Measurements from ENCODE around the gene P2RX3. TPM values are rescaled to one million over a fixed set of nuclear protein-coding genes. Genes with fewer than 3 reads are reported as not detected.

P2RX3 gene
- total and polyA plus RNA-seq, 2 experiments from 2014 or later, result 0.15 to 0.35 TPM

DNA sequence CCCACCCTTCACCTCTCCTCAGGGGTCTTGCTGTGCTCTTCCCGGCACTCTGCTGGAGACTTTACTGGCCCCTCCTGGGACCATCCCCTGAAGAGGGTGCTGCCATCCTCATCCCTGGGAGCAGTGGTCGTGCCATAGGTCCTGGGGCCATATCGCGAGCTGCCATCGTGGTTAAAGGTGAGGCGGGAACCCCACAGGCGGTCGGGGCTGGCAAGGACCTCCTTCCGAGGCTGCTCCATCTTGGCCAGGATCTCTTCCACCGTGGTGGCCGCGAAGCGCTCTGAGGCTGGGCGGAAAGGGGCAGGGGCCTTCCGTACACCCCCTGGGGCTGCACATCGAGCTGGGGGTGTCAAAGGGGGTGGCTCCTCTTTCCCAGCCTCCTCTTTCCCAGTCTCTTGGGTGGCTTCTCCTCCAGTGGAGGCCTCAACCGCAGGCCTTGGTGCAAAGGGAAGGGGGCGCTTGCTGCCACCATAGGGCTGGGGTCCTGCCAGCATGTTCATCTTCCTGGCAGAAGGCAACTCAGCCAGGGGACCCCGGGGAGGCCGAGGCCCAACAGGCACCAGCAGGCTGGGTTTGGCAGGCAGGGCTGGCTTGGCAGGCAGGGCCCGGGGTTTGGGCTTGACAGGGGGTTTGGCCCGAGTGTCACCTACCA lies 18.0 kb upstream of the P2RX3 start (continued):
- TF ChIP-seq, protein P1, sequence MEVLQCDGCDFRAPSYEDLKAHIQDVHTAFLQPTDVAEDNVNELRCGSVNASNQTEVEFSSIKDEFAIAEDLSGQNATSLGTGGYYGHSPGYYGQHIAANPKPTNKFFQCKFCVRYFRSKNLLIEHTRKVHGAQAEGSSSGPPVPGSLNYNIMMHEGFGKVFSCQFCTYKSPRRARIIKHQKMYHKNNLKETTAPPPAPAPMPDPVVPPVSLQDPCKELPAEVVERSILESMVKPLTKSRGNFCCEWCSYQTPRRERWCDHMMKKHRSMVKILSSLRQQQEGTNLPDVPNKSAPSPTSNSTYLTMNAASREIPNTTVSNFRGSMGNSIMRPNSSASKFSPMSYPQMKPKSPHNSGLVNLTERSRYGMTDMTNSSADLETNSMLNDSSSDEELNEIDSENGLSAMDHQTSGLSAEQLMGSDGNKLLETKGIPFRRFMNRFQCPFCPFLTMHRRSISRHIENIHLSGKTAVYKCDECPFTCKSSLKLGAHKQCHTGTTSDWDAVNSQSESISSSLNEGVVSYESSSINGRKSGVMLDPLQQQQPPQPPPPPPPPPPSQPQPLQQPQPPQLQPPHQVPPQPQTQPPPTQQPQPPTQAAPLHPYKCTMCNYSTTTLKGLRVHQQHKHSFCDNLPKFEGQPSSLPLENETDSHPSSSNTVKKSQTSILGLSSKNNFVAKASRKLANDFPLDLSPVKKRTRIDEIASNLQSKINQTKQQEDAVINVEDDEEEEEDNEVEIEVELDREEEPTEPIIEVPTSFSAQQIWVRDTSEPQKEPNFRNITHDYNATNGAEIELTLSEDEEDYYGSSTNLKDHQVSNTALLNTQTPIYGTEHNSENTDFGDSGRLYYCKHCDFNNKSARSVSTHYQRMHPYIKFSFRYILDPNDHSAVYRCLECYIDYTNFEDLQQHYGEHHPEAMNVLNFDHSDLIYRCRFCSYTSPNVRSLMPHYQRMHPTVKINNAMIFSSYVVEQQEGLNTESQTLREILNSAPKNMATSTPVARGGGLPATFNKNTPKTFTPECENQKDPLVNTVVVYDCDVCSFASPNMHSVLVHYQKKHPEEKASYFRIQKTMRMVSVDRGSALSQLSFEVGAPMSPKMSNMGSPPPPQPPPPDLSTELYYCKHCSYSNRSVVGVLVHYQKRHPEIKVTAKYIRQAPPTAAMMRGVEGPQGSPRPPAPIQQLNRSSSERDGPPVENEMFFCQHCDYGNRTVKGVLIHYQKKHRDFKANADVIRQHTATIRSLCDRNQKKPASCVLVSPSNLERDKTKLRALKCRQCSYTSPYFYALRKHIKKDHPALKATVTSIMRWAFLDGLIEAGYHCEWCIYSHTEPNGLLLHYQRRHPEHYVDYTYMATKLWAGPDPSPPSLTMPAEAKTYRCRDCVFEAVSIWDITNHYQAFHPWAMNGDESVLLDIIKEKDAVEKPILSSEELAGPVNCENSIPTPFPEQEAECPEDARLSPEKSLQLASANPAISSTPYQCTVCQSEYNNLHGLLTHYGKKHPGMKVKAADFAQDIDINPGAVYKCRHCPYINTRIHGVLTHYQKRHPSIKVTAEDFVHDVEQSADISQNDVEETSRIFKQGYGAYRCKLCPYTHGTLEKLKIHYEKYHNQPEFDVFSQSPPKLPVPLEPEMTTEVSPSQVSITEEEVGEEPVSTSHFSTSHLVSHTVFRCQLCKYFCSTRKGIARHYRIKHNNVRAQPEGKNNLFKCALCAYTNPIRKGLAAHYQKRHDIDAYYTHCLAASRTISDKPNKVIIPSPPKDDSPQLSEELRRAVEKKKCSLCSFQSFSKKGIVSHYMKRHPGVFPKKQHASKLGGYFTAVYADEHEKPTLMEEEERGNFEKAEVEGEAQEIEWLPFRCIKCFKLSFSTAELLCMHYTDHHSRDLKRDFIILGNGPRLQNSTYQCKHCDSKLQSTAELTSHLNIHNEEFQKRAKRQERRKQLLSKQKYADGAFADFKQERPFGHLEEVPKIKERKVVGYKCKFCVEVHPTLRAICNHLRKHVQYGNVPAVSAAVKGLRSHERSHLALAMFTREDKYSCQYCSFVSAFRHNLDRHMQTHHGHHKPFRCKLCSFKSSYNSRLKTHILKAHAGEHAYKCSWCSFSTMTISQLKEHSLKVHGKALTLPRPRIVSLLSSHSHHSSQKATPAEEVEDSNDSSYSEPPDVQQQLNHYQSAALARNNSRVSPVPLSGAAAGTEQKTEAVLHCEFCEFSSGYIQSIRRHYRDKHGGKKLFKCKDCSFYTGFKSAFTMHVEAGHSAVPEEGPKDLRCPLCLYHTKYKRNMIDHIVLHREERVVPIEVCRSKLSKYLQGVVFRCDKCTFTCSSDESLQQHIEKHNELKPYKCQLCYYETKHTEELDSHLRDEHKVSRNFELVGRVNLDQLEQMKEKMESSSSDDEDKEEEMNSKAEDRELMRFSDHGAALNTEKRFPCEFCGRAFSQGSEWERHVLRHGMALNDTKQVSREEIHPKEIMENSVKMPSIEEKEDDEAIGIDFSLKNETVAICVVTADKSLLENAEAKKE (CRISPR knock-in tag; IDR thresholded peaks at IDR 0.05), result no peak
- no peak for TF ChIP-seq POLR2AphosphoS5 (IDR thresholded peaks at IDR 0.05; ENCODE audit: low read depth)
- TF ChIP-seq, protein P2, sequence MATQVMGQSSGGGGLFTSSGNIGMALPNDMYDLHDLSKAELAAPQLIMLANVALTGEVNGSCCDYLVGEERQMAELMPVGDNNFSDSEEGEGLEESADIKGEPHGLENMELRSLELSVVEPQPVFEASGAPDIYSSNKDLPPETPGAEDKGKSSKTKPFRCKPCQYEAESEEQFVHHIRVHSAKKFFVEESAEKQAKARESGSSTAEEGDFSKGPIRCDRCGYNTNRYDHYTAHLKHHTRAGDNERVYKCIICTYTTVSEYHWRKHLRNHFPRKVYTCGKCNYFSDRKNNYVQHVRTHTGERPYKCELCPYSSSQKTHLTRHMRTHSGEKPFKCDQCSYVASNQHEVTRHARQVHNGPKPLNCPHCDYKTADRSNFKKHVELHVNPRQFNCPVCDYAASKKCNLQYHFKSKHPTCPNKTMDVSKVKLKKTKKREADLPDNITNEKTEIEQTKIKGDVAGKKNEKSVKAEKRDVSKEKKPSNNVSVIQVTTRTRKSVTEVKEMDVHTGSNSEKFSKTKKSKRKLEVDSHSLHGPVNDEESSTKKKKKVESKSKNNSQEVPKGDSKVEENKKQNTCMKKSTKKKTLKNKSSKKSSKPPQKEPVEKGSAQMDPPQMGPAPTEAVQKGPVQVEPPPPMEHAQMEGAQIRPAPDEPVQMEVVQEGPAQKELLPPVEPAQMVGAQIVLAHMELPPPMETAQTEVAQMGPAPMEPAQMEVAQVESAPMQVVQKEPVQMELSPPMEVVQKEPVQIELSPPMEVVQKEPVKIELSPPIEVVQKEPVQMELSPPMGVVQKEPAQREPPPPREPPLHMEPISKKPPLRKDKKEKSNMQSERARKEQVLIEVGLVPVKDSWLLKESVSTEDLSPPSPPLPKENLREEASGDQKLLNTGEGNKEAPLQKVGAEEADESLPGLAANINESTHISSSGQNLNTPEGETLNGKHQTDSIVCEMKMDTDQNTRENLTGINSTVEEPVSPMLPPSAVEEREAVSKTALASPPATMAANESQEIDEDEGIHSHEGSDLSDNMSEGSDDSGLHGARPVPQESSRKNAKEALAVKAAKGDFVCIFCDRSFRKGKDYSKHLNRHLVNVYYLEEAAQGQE (IDR thresholded peaks at IDR 0.05; ENCODE audit: unreplicated experiment), result no peak

DNA sequence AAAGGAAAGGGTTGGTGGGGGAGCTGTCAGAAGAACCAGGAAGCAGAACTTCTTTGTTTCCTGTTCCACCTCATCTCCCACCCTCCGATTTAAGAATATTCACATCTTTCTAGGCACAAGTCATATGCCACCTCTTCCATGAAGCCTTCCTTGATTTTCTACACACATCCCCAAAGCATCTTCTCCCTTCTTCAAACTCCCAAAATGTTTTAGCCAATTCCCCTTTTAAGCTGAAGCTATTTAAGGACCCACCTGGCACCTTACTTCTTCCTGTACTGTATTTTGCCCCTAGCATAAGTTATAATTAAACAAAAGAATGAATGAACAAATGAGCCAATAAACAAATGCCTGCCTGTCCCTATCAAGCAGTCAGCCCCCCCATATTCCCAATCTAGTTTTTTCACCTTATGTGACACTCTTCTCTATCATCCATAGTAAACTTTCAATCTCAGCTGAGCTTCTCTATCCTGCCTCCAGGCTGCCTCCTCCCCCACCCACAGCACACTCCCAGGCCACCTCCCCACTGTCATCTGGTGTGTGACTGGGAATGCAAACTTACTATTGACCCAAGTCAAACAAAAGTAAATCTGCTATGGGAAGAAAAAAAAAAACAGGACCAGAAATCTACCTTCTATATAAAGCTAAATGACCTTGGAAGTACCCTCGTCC lies 17.3 kb upstream of the P2RX3 start:
- peaks cover 41% of the 10 kb centered on the region for H3K36me3 Mint-ChIP-seq (ENCODE audit: low read depth)
- peaks cover 3% of the 10 kb centered on the region; the same call in 1 of the 3 replicates for H3K9me3 Mint-ChIP-seq
- Histone ChIP-seq H3K9me2 (ENCODE audit: insufficient read depth) (no peaks in the 10 kb centered on the region), H3F3A (replicated peaks; ENCODE audit: low read depth) (peaks cover 7% of the 10 kb centered on the region), H3K4me2 (no peak overlapping the region), H4K20me1 (replicated peaks; ENCODE audit: insufficient read depth) (peaks cover 23% of the 10 kb centered on the region), H3K27me3 (ENCODE audit: insufficient read depth) (no peaks in the 10 kb centered on the region), H3K27ac (ENCODE audit: low read depth) (0 out of 2 replicates have a peak overlapping the region, but pooled peaks have one; percentile 10), H3K4me1 (ENCODE audit: insufficient read depth) (peaks cover 32% of the 10 kb centered on the region), H3K36me3 (ENCODE audit: insufficient read depth) (peaks cover 27% of the 10 kb centered on the region), H3K4me3 (no peak overlapping the region), H2AFZ (no peak overlapping the region), H3K79me2 (replicated peaks; ENCODE audit: insufficient read depth) (peaks cover 63% of the 10 kb centered on the region)
- no peak overlapping the region for H3K4me3 Mint-ChIP-seq
- no peak for TF ChIP-seq EZH2phosphoT487 (IDR thresholded peaks at IDR 0.05; ENCODE audit: unreplicated experiment)
- TF ChIP-seq ZNF114 (CRISPR knock-in tag; IDR thresholded peaks at IDR 0.05), result no peak
- peaks cover 13% of the 10 kb centered on the region for H3K27me3 Mint-ChIP-seq (ENCODE audit: insufficient read depth, low read depth, poor library complexity)
- H3K4me1 Mint-ChIP-seq, result peaks cover 42% of the 10 kb centered on the region
- no peak overlapping the region for H3K27ac Mint-ChIP-seq
- ATAC-seq (no peak), DNase-seq (ENCODE audit: low spot score) (no peak)
